ENCODE data around the gene RIBC2.

DNA sequence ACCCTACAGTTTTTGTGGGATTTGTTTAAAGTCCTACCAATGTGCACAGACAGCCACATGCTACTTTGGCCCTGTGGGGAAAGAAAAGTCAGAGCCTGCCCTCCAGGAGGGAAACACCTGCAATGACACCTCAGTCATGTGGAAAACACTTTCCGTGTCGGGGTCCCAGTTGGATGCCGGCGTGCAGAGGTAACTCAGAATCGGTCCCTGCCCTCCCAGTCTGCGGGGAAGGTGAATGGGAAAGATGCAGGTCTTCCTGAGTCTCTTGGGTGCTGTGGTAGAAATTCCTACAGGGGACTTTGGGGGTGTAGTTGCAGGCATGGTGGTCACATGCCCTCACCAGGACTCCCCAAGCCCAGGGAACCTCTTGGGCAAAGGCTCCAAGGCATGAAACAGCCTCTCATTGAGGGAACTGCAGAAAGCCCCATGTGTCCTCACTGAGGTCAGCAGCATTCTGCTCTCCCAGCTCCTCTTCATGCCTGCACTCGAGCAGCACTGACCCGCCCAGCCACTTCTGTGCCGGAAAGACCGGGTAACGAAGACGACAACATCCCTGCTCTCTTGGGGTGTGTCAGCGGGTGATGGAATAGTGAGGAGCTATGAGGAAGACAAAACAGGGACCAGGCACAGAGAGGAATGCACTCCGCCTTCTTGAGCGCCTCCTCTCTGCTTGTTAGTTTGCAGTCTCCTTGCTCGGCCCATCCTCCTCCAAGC, 4.7 kb downstream of the RIBC2 start:
- TF ChIP-seq, protein P1, sequence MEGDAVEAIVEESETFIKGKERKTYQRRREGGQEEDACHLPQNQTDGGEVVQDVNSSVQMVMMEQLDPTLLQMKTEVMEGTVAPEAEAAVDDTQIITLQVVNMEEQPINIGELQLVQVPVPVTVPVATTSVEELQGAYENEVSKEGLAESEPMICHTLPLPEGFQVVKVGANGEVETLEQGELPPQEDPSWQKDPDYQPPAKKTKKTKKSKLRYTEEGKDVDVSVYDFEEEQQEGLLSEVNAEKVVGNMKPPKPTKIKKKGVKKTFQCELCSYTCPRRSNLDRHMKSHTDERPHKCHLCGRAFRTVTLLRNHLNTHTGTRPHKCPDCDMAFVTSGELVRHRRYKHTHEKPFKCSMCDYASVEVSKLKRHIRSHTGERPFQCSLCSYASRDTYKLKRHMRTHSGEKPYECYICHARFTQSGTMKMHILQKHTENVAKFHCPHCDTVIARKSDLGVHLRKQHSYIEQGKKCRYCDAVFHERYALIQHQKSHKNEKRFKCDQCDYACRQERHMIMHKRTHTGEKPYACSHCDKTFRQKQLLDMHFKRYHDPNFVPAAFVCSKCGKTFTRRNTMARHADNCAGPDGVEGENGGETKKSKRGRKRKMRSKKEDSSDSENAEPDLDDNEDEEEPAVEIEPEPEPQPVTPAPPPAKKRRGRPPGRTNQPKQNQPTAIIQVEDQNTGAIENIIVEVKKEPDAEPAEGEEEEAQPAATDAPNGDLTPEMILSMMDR (IDR thresholded peaks at IDR 0.05) = no peak
- no peak for TF ChIP-seq POLR2A (IDR thresholded peaks at IDR 0.05)
